GM23338 (cell line): ENCODE measurements around the gene ANKRD6. TPM values are rescaled to one million over a fixed set of nuclear protein-coding genes. Genes with fewer than 3 reads are reported as not detected.

Experiments used
- ATAC-seq: fragments of 200-7000 bp; cut with Tn5 transposase; 3 replicates; pipeline ENCODE4 v1.9.1; 2020
- DNase-seq: peaks from one replicate; pipeline ENCODE4 v3.0.0-alpha.2; 2015; ENCODE audit warnings: low spot score
- H2AFZ ChIP-seq: fragments of 200-600 bp; sonication (generic); 2 replicates; pipeline ENCODE4 v1.8.0; 2016; ENCODE audit warnings: antibody characterized with exemption, mild to moderate bottlenecking, moderate library complexity
- H3F3A ChIP-seq: fragments of 200-600 bp; sonication (generic); replicated peaks from 2 replicates; pipeline ENCODE4 v1.8.0; 2017; ENCODE audit warnings: antibody characterized with exemption, mixed run types, low read depth
- H3K27ac ChIP-seq: fragments of 200-600 bp; sonication (generic); 2 replicates; pipeline ENCODE4 v1.6.1; 2016; ENCODE audit warnings: low read depth
- H3K27me3 ChIP-seq: fragments of 200-600 bp; sonication (generic); 2 replicates; pipeline ENCODE4 v1.8.0; 2016; ENCODE audit warnings: mild to moderate bottlenecking, mixed run types, moderate library complexity; ENCODE audit not compliant: insufficient read depth
- H3K36me3 ChIP-seq: fragments of 200-600 bp; sonication (generic); 2 replicates; pipeline ENCODE4 v1.8.0; 2016; ENCODE audit warnings: mild to moderate bottlenecking; ENCODE audit not compliant: insufficient read depth
- H3K4me1 ChIP-seq: fragments of 200-600 bp; sonication (generic); 2 replicates; pipeline ENCODE4 v1.8.0; 2016; ENCODE audit warnings: mild to moderate bottlenecking, moderate library complexity; ENCODE audit not compliant: insufficient read depth
- H3K4me2 ChIP-seq: fragments of 200-600 bp; sonication (generic); 2 replicates; pipeline ENCODE4 v1.7.1; 2017; ENCODE audit warnings: mixed run types
- H3K4me3 ChIP-seq: fragments of 200-600 bp; sonication (generic); 2 replicates; pipeline ENCODE4 v1.6.1; 2016; ENCODE audit warnings: mixed run types
- H3K79me2 ChIP-seq: fragments of 200-600 bp; sonication (generic); replicated peaks from 2 replicates; pipeline ENCODE4 v1.8.0; 2017; ENCODE audit warnings: mild to moderate bottlenecking; ENCODE audit not compliant: insufficient read depth
- H3K9me2 ChIP-seq: fragments of 200-600 bp; sonication (generic); 2 replicates; pipeline ENCODE4 v1.8.0; 2017; ENCODE audit not compliant: insufficient read depth
- H4K20me1 ChIP-seq: fragments of 200-600 bp; sonication (generic); replicated peaks from 2 replicates; pipeline ENCODE4 v1.8.0; 2017; ENCODE audit warnings: mild to moderate bottlenecking; ENCODE audit not compliant: insufficient read depth
- H3K27ac Mint-ChIP-seq: 2 replicates; pipeline ENCODE4 v1.8.0; 2020; ENCODE audit warnings: inconsistent platforms, mild to moderate bottlenecking, moderate library complexity, mixed read lengths
- H3K27me3 Mint-ChIP-seq: 3 replicates; pipeline ENCODE4 v1.8.0; 2022; ENCODE audit warnings: low read depth, mild to moderate bottlenecking, moderate library complexity, mixed read lengths, inconsistent platforms; ENCODE audit not compliant: insufficient read depth, poor library complexity
- H3K36me3 Mint-ChIP-seq: 3 replicates; pipeline ENCODE4 v1.8.0; 2021; ENCODE audit warnings: low read depth, mild to moderate bottlenecking, inconsistent platforms, moderate library complexity, mixed read lengths
- H3K4me1 Mint-ChIP-seq: 3 replicates; pipeline ENCODE4 v1.8.0; 2020; ENCODE audit warnings: mild to moderate bottlenecking, inconsistent platforms, mixed read lengths
- H3K4me3 Mint-ChIP-seq: 3 replicates; pipeline ENCODE4 v1.8.0; 2021; ENCODE audit warnings: moderate library complexity, mild to moderate bottlenecking, inconsistent platforms, mixed read lengths
- H3K9me3 Mint-ChIP-seq: 3 replicates; pipeline ENCODE4 v1.8.0; 2020; ENCODE audit warnings: moderate library complexity, mild to moderate bottlenecking, inconsistent platforms, mixed read lengths
- CREB1 ChIP-seq: fragments of 250-450 bp; sonication (Bioruptor Pico); IDR thresholded peaks from 2 replicates; pipeline ENCODE4 v1.5.0; 2020; ENCODE audit warnings: low read depth, mild to moderate bottlenecking, moderate library complexity
- EZH2 ChIP-seq: fragments of 200-600 bp; sonication (generic); IDR thresholded peaks from one replicate; pipeline ENCODE4 v1.8.0; 2017; ENCODE audit warnings: antibody characterized with exemption, mild to moderate bottlenecking, low read depth; ENCODE audit not compliant: unreplicated experiment
- EZH2phosphoT487 ChIP-seq: fragments of 200-600 bp; sonication (generic); IDR thresholded peaks from one replicate; pipeline ENCODE4 v1.8.1; 2018; ENCODE audit warnings: antibody characterized with exemption; ENCODE audit not compliant: unreplicated experiment
- JUNB ChIP-seq: IDR thresholded peaks from one replicate; pipeline ENCODE4 v1.6.1; 2016; ENCODE audit warnings: antibody characterized with exemption; ENCODE audit not compliant: unreplicated experiment
- NANOG ChIP-seq: IDR thresholded peaks from 2 replicates; pipeline ENCODE4 v1.6.1; 2016; ENCODE audit warnings: antibody characterized with exemption, borderline replicate concordance
- POLR2AphosphoS5 ChIP-seq: IDR thresholded peaks from 2 replicates; pipeline ENCODE4 v1.6.1; 2016; ENCODE audit warnings: antibody characterized with exemption, low read depth
- STAT1 ChIP-seq: IDR thresholded peaks from one replicate; pipeline ENCODE4 v1.6.1; 2016; ENCODE audit warnings: antibody characterized with exemption; ENCODE audit not compliant: unreplicated experiment
- ZNF114 ChIP-seq: fragments of 250-450 bp; sonication (Bioruptor Pico); IDR thresholded peaks from 2 replicates; pipeline ENCODE4 v1.5.0; 2020; ENCODE audit warnings: mild to moderate bottlenecking, moderate library complexity
- ZNF331 ChIP-seq: fragments of 250-450 bp; sonication (Bioruptor Pico); IDR thresholded peaks from 2 replicates; pipeline ENCODE4 v1.5.0; 2020; ENCODE audit warnings: low read depth, mild to moderate bottlenecking, moderate library complexity
- polyA plus RNA-seq: library from polyadenylated mRNA; unstranded; fragments of >200 nt; fragmentation: Nextera tagmentation; extraction: Ambion mirVana; gene quantifications from 2 replicates; pipeline ENCODE4 v1.2.1, GENCODE V29; 2016
- total RNA-seq: library from RNA; depleted of rRNA; stranded (reverse); fragments of >200 nt; shearing (Covaris generic); gene quantifications from 2 replicates; pipeline ENCODE4 v1.2.3, GENCODE V29; 2014
- TF ChIP-seq, protein P1 (sequence below), 2 experiments: fragments of 200-600 bp in 1 of 2; sonication (generic) in 1 of 2; conservative IDR thresholded peaks; 2 replicates each; pipeline versions ENCODE4 v1.5.1 to v1.6.1; 2016 to 2017; ENCODE audit warnings: antibody characterized with exemption in 2 of 2, low read depth in 2 of 2, mild to moderate bottlenecking in 2 of 2, moderate library complexity in 1 of 2
- TF ChIP-seq, protein P2 (sequence below): fragments of 250-450 bp; sonication (Bioruptor Pico); IDR thresholded peaks from 2 replicates; pipeline ENCODE4 v1.5.0; 2020; ENCODE audit warnings: mild to moderate bottlenecking, moderate library complexity
- TF ChIP-seq, protein P3 (sequence below): IDR thresholded peaks from 2 replicates; pipeline ENCODE4 v1.6.1; 2016; ENCODE audit warnings: antibody characterized with exemption
- TF ChIP-seq, protein P4 (sequence below): IDR thresholded peaks from one replicate; pipeline ENCODE4 v1.6.1; 2018; ENCODE audit warnings: antibody characterized with exemption; ENCODE audit not compliant: unreplicated experiment

ANKRD6 gene
- total and polyA plus RNA-seq, 2 experiments from 2014 or later: 3.2 to 9.2 TPM

DNA sequence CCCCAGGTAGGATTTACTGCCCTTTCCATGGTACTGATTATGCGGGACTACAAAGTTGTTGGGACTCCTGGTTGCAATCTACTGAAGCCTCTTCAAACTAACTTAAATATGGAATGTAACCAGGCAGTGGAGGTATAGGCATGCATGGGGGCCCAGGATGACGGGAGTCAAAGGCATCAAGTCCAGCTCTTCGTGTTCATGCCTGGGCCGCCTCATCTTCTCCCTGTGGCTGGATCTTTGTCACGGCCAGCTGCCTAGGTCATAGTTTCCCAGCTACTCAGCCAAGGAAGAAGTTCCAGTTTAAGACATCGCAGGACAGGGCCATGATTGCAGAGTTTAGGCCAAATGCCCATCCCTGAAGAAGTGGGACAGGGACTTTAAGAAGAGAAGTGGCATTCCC, 185.1 kb downstream of the ANKRD6 start:
- no peaks in the 10 kb centered on the region for H3K36me3 ChIP-seq

More for the DNA sequence above, 185.1 kb downstream of the ANKRD6 start:
- H3K27me3 ChIP-seq: no peaks in the 10 kb centered on the region
- no peaks in the 10 kb centered on the region for H3F3A ChIP-seq
- peaks cover 5% of the 10 kb centered on the region; the same call in 2 of the 3 replicates for H3K4me1 Mint-ChIP-seq
- no peak overlapping the region for H3K27ac ChIP-seq
- no peak overlapping the region for H3K4me3 ChIP-seq
- no peaks in the 10 kb centered on the region for H3K9me3 Mint-ChIP-seq
- H3K4me3 Mint-ChIP-seq: no peak overlapping the region
- DNase-seq (no peak), ATAC-seq (no peak)
- no peaks in the 10 kb centered on the region for H3K9me2 ChIP-seq
- H3K4me1 ChIP-seq: no peaks in the 10 kb centered on the region
- H3K27ac Mint-ChIP-seq: peak overlapping the region; percentile 51; the same call in 1 of the 2 replicates
- no peaks in the 10 kb centered on the region for H4K20me1 ChIP-seq
- TF ChIP-seq NANOG (no peak), POLR2AphosphoS5 (no peak), STAT1 (no peak), CREB1 (CRISPR knock-in tag) (no peak), EZH2phosphoT487 (no peak), ZNF331 (no peak), JUNB (no peak), EZH2 (no peak), ZNF114 (CRISPR knock-in tag) (no peak)
- TF ChIP-seq, protein P1, sequence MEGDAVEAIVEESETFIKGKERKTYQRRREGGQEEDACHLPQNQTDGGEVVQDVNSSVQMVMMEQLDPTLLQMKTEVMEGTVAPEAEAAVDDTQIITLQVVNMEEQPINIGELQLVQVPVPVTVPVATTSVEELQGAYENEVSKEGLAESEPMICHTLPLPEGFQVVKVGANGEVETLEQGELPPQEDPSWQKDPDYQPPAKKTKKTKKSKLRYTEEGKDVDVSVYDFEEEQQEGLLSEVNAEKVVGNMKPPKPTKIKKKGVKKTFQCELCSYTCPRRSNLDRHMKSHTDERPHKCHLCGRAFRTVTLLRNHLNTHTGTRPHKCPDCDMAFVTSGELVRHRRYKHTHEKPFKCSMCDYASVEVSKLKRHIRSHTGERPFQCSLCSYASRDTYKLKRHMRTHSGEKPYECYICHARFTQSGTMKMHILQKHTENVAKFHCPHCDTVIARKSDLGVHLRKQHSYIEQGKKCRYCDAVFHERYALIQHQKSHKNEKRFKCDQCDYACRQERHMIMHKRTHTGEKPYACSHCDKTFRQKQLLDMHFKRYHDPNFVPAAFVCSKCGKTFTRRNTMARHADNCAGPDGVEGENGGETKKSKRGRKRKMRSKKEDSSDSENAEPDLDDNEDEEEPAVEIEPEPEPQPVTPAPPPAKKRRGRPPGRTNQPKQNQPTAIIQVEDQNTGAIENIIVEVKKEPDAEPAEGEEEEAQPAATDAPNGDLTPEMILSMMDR (conservative IDR thresholded peaks at IDR 0.05; ENCODE audit: low read depth in 2 of 2): no peak
- TF ChIP-seq, protein P2, sequence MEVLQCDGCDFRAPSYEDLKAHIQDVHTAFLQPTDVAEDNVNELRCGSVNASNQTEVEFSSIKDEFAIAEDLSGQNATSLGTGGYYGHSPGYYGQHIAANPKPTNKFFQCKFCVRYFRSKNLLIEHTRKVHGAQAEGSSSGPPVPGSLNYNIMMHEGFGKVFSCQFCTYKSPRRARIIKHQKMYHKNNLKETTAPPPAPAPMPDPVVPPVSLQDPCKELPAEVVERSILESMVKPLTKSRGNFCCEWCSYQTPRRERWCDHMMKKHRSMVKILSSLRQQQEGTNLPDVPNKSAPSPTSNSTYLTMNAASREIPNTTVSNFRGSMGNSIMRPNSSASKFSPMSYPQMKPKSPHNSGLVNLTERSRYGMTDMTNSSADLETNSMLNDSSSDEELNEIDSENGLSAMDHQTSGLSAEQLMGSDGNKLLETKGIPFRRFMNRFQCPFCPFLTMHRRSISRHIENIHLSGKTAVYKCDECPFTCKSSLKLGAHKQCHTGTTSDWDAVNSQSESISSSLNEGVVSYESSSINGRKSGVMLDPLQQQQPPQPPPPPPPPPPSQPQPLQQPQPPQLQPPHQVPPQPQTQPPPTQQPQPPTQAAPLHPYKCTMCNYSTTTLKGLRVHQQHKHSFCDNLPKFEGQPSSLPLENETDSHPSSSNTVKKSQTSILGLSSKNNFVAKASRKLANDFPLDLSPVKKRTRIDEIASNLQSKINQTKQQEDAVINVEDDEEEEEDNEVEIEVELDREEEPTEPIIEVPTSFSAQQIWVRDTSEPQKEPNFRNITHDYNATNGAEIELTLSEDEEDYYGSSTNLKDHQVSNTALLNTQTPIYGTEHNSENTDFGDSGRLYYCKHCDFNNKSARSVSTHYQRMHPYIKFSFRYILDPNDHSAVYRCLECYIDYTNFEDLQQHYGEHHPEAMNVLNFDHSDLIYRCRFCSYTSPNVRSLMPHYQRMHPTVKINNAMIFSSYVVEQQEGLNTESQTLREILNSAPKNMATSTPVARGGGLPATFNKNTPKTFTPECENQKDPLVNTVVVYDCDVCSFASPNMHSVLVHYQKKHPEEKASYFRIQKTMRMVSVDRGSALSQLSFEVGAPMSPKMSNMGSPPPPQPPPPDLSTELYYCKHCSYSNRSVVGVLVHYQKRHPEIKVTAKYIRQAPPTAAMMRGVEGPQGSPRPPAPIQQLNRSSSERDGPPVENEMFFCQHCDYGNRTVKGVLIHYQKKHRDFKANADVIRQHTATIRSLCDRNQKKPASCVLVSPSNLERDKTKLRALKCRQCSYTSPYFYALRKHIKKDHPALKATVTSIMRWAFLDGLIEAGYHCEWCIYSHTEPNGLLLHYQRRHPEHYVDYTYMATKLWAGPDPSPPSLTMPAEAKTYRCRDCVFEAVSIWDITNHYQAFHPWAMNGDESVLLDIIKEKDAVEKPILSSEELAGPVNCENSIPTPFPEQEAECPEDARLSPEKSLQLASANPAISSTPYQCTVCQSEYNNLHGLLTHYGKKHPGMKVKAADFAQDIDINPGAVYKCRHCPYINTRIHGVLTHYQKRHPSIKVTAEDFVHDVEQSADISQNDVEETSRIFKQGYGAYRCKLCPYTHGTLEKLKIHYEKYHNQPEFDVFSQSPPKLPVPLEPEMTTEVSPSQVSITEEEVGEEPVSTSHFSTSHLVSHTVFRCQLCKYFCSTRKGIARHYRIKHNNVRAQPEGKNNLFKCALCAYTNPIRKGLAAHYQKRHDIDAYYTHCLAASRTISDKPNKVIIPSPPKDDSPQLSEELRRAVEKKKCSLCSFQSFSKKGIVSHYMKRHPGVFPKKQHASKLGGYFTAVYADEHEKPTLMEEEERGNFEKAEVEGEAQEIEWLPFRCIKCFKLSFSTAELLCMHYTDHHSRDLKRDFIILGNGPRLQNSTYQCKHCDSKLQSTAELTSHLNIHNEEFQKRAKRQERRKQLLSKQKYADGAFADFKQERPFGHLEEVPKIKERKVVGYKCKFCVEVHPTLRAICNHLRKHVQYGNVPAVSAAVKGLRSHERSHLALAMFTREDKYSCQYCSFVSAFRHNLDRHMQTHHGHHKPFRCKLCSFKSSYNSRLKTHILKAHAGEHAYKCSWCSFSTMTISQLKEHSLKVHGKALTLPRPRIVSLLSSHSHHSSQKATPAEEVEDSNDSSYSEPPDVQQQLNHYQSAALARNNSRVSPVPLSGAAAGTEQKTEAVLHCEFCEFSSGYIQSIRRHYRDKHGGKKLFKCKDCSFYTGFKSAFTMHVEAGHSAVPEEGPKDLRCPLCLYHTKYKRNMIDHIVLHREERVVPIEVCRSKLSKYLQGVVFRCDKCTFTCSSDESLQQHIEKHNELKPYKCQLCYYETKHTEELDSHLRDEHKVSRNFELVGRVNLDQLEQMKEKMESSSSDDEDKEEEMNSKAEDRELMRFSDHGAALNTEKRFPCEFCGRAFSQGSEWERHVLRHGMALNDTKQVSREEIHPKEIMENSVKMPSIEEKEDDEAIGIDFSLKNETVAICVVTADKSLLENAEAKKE (CRISPR knock-in tag): no peak
- TF ChIP-seq, protein P3, sequence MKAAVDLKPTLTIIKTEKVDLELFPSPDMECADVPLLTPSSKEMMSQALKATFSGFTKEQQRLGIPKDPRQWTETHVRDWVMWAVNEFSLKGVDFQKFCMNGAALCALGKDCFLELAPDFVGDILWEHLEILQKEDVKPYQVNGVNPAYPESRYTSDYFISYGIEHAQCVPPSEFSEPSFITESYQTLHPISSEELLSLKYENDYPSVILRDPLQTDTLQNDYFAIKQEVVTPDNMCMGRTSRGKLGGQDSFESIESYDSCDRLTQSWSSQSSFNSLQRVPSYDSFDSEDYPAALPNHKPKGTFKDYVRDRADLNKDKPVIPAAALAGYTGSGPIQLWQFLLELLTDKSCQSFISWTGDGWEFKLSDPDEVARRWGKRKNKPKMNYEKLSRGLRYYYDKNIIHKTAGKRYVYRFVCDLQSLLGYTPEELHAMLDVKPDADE: no peak
- TF ChIP-seq, protein P4, sequence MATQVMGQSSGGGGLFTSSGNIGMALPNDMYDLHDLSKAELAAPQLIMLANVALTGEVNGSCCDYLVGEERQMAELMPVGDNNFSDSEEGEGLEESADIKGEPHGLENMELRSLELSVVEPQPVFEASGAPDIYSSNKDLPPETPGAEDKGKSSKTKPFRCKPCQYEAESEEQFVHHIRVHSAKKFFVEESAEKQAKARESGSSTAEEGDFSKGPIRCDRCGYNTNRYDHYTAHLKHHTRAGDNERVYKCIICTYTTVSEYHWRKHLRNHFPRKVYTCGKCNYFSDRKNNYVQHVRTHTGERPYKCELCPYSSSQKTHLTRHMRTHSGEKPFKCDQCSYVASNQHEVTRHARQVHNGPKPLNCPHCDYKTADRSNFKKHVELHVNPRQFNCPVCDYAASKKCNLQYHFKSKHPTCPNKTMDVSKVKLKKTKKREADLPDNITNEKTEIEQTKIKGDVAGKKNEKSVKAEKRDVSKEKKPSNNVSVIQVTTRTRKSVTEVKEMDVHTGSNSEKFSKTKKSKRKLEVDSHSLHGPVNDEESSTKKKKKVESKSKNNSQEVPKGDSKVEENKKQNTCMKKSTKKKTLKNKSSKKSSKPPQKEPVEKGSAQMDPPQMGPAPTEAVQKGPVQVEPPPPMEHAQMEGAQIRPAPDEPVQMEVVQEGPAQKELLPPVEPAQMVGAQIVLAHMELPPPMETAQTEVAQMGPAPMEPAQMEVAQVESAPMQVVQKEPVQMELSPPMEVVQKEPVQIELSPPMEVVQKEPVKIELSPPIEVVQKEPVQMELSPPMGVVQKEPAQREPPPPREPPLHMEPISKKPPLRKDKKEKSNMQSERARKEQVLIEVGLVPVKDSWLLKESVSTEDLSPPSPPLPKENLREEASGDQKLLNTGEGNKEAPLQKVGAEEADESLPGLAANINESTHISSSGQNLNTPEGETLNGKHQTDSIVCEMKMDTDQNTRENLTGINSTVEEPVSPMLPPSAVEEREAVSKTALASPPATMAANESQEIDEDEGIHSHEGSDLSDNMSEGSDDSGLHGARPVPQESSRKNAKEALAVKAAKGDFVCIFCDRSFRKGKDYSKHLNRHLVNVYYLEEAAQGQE: no peak
- H3K27me3 Mint-ChIP-seq: peaks cover 5% of the 10 kb centered on the region
- H3K36me3 Mint-ChIP-seq: no peaks in the 10 kb centered on the region; the same call in 2 of the 3 replicates
- no peaks in the 10 kb centered on the region for H3K79me2 ChIP-seq
- H3K4me2 ChIP-seq: no peak overlapping the region
- no peak overlapping the region for H2AFZ ChIP-seq
